Stimulated activated naive CD8-positive, alpha-beta T cell treated with anti-CD3 and anti-CD28 coated beads, Interleukin-15, Interleukin-2, amounts not matched to agents 100 ng/mL and 50 ng/mL, for 24 hours (primary cell): ENCODE data around the gene SMAD6.
"Not testable (repeated sequence)": the region's sequence is repeated elsewhere in the genome, so short reads cannot be mapped to it uniquely, and the experiment has no call there.

Experiments used
- H3K27ac Mint-ChIP-seq: one replicate; pipeline ENCODE4 v1.8.0; 2021; ENCODE audit warnings: mild to moderate bottlenecking, mixed read lengths
- H3K27me3 Mint-ChIP-seq: one replicate; pipeline ENCODE4 v1.8.0; 2021; ENCODE audit warnings: mixed read lengths
- H3K36me3 Mint-ChIP-seq: one replicate; pipeline ENCODE4 v1.8.0; 2021; ENCODE audit warnings: low read depth, mixed read lengths
- H3K4me1 Mint-ChIP-seq: one replicate; pipeline ENCODE4 v1.8.0; 2021; ENCODE audit warnings: low read depth, mixed read lengths
- H3K4me3 Mint-ChIP-seq: one replicate; pipeline ENCODE4 v1.8.0; 2021; ENCODE audit warnings: mild to moderate bottlenecking, mixed read lengths
- H3K9me3 Mint-ChIP-seq: one replicate; pipeline ENCODE4 v1.8.0; 2021; ENCODE audit warnings: mixed read lengths

SMAD6 gene

GRCh38 chr15:66746231-66746605 lies 44.2 kb downstream of the SMAD6 start:
- Mint-ChIP-seq H3K27me3 (peaks cover 4% of the 10 kb centered on the region), H3K9me3 (no peaks in the 10 kb centered on the region), H3K4me3 (no peak overlapping the region), H3K36me3 (no peaks in the 10 kb centered on the region), H3K27ac (no peak overlapping the region), H3K4me1 (no peaks in the 10 kb centered on the region)

GRCh38 chr15:66747223-66747622 lies 45.2 kb downstream of the SMAD6 start:
- H3K27ac Mint-ChIP-seq: no peak overlapping the region
- peaks cover 8% of the 10 kb centered on the region for H3K4me1 Mint-ChIP-seq
- no peaks in the 10 kb centered on the region for H3K9me3 Mint-ChIP-seq
- H3K36me3 Mint-ChIP-seq: no peaks in the 10 kb centered on the region
- H3K27me3 Mint-ChIP-seq: peaks cover 4% of the 10 kb centered on the region
- no peak overlapping the region for H3K4me3 Mint-ChIP-seq

GRCh38 chr15:66747886-66748707 lies 46.1 kb downstream of the SMAD6 start:
- peaks cover 8% of the 10 kb centered on the region for H3K4me1 Mint-ChIP-seq

DNA sequence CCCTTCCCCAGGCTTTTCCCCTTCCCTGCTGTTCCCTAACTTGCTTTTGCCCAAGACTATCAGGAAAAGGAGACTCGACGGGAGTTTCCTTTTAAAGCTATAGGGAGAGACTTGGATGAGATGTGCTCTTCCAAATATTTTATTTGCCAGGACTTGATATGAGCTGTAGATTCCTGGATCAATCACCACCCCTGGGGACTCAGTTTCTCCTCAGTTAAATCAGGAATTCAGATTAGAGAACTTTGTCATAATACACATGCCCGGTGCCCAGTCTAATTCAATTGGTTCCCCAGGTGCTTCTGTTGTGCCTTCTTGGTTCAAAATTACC lies 46.6 kb downstream of the SMAD6 start:
- Mint-ChIP-seq H3K27me3 (peaks cover 4% of the 10 kb centered on the region), H3K4me3 (no peak overlapping the region), H3K9me3 (no peaks in the 10 kb centered on the region), H3K4me1 (peaks cover 8% of the 10 kb centered on the region), H3K36me3 (no peaks in the 10 kb centered on the region), H3K27ac (no peak overlapping the region)

More at GRCh38 chr15:66747886-66748707, 46.1 kb downstream of the SMAD6 start:
- Mint-ChIP-seq H3K9me3 (no peaks in the 10 kb centered on the region), H3K4me3 (no peak overlapping the region), H3K27me3 (peaks cover 4% of the 10 kb centered on the region), H3K36me3 (no peaks in the 10 kb centered on the region), H3K27ac (no peak overlapping the region)

DNA sequence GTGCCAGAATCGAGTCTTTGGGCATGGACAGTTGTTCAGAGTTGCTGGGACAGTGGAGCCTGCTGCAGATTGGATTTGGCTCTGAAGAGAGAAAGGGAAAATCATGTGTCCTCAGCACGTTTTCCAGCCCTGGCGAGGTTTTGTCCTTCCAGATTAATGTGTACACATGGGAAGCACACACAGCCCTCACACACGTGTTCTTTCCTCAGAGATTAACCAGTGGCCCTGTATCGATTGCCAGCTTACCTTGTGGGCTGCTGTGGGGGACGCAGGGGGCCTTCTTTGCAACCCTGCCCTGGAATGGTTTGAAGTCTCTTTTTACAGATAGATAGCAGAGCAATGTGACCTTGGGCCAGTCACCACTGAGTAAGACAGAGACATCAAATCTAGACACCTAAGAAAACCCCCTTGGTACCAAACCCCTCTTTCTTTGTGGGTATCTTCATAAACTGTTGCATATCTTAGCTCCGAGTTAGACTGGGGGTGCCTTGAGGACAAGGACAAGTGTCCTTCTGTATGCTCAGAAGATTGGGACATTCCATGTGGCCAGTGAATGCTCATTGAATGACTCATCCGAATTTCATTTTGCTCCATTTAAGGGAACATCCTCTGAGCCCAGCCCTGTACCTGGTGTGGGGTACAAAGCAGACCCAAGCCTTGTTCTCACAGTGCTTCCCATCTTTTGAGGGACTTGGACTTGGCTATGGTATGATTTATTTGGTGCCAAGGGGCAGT lies 48.0 kb downstream of the SMAD6 start:
- peaks cover under 1% of the 10 kb centered on the region for H3K36me3 Mint-ChIP-seq
- no peak overlapping the region for H3K4me3 Mint-ChIP-seq
- H3K9me3 Mint-ChIP-seq: no peaks in the 10 kb centered on the region
- H3K27ac Mint-ChIP-seq: no peak overlapping the region
- H3K27me3 Mint-ChIP-seq: peaks cover 4% of the 10 kb centered on the region
- peaks cover 8% of the 10 kb centered on the region for H3K4me1 Mint-ChIP-seq

- Mint-ChIP-seq H3K9me3 (no peaks in the 10 kb centered on the region), H3K4me3 (no peak overlapping the region), H3K36me3 (peaks cover 4% of the 10 kb centered on the region), H3K4me1 (peaks cover 8% of the 10 kb centered on the region), H3K27ac (no peak overlapping the region), H3K27me3 (no peaks in the 10 kb centered on the region)
Observed at GRCh38 chr15:66750609-66751008, 48.6 kb downstream of the SMAD6 start.

- peaks cover 8% of the 10 kb centered on the region for H3K4me1 Mint-ChIP-seq
- H3K9me3 Mint-ChIP-seq: no peaks in the 10 kb centered on the region
- peaks cover 4% of the 10 kb centered on the region for H3K36me3 Mint-ChIP-seq
- H3K27me3 Mint-ChIP-seq: no peaks in the 10 kb centered on the region
- no peak overlapping the region for H3K27ac Mint-ChIP-seq
- H3K4me3 Mint-ChIP-seq: no peak overlapping the region
Observed at GRCh38 chr15:66751579-66751978, 49.5 kb downstream of the SMAD6 start.

- Mint-ChIP-seq H3K36me3 (peaks cover 4% of the 10 kb centered on the region), H3K4me1 (peaks cover 8% of the 10 kb centered on the region), H3K27me3 (no peaks in the 10 kb centered on the region), H3K27ac (no peak overlapping the region), H3K9me3 (no peaks in the 10 kb centered on the region), H3K4me3 (no peak overlapping the region)
Observed at GRCh38 chr15:66752078-66752477, 50.0 kb downstream of the SMAD6 start.

GRCh38 chr15:66753687-66754377 lies 51.8 kb downstream of the SMAD6 start:
- Mint-ChIP-seq H3K4me3 (no peak overlapping the region), H3K27ac (no peak overlapping the region), H3K9me3 (no peaks in the 10 kb centered on the region), H3K4me1 (peaks cover 8% of the 10 kb centered on the region), H3K36me3 (peaks cover 4% of the 10 kb centered on the region), H3K27me3 (no peaks in the 10 kb centered on the region)

DNA sequence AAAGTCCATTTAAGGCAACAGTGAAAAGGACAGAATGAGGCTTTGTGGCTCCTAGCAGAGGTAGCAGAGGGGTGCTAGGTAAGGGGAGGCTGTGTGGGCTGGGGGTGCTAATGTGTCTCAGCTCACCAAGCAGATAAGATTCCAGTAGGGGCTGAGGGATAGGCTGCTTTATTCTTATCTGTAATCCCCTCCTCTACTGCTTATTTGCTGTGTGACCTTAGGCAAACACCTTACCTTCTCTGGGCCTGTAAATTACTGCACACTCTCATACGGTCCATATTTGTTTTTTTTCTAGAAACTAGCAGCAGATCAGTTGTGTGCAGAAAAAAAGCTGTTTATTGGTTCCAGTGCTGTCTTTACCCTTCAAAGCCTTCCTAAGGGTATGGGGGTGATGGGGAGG lies 52.8 kb downstream of the SMAD6 start:
- Mint-ChIP-seq H3K4me3 (no peak overlapping the region), H3K4me1 (peaks cover 8% of the 10 kb centered on the region), H3K27ac (no peak overlapping the region), H3K9me3 (no peaks in the 10 kb centered on the region), H3K36me3 (peaks cover 4% of the 10 kb centered on the region), H3K27me3 (no peaks in the 10 kb centered on the region)

DNA sequence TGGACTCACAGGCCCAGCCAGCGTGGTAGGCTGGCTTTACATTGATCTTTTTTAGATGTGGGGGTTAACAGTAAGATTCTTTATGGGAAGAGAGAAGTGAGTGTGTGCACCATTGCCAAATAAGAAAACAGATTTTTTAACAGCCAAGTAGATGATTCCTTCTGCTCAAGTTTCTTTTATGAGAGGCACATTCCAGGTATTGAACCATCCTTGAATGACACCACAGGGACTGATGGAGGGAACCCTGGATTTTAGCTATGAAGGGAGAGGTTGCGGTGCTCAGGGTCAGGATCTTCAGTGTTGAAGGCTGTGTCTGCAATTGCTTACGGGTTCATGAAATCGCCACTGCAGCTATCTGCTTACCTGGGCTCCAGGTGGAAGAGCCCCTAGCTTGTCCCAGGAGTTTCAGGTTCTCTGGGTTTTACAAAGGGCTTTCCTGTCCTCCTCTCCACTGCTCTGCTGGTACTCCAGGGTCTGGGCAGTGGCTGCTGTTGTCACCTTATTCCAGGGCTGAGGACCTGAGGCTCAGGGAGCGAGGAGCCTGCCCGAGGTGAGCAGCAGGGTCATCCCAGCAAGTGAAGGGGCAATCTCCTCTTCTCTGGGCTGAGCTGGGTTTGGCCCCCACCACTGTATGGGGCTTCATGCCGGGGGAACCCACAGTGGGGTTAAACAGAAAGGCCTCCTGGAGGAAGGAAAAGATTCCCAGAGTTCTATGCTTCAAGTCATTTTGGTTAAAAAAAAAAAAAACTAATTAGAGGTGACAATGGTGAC lies 53.4 kb downstream of the SMAD6 start:
- no peak overlapping the region for H3K4me3 Mint-ChIP-seq
- H3K27ac Mint-ChIP-seq: no peak overlapping the region
- H3K36me3 Mint-ChIP-seq: peaks cover 4% of the 10 kb centered on the region
- H3K4me1 Mint-ChIP-seq: peaks cover 8% of the 10 kb centered on the region
- H3K9me3 Mint-ChIP-seq: no peaks in the 10 kb centered on the region
- no peaks in the 10 kb centered on the region for H3K27me3 Mint-ChIP-seq

DNA sequence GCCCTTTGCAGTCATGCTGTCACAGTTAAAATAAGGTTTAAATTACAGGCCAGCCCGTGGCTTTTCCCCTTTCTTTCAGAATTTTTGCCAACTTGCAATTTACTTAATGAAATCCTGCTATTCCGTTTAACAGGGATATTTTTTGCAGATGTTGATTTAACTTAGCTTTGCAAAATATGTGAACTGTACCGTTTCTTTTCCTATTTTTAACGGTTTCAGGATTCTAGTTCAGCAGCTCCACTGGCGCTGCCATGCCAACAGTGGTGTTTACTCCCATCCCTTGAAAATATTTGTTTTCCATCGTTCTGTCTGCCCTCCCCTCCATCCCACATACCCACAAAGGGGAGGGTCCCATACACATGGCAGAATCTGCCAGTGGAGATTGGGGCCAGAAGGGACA lies 54.3 kb downstream of the SMAD6 start:
- Mint-ChIP-seq H3K9me3 (no peaks in the 10 kb centered on the region), H3K4me1 (peaks cover 8% of the 10 kb centered on the region), H3K36me3 (peaks cover 4% of the 10 kb centered on the region), H3K27ac (no peak overlapping the region), H3K4me3 (no peak overlapping the region), H3K27me3 (peaks cover under 1% of the 10 kb centered on the region)

GRCh38 chr15:66757030-66757429 lies 55.0 kb downstream of the SMAD6 start:
- Mint-ChIP-seq H3K27me3 (peaks cover 8% of the 10 kb centered on the region), H3K27ac (no peak overlapping the region), H3K4me1 (peaks cover 2% of the 10 kb centered on the region), H3K4me3 (no peak overlapping the region), H3K9me3 (no peaks in the 10 kb centered on the region), H3K36me3 (peaks cover 4% of the 10 kb centered on the region)

DNA sequence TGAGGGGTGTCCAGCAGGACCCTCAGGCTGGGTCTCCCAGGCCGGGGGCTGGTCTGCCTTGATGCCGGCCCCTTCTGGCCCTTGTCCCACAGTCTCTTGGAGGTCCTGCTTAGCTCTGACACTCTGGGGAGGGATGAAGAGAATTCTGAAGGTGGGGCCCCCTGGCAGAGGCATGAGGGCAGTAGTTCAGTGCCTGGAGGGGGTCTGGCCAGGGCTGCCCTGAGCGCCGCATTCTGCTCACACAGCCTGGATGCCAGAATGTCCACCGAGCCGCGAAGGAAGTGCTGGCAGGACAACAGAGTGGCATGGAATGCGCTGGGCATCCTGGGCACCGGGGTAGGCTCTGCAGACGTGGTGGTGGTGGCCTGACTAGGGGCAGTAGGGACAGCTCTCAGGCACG lies 55.5 kb downstream of the SMAD6 start:
- no peaks in the 10 kb centered on the region for H3K9me3 Mint-ChIP-seq
- no peak overlapping the region for H3K4me3 Mint-ChIP-seq
- peaks cover 13% of the 10 kb centered on the region for H3K27me3 Mint-ChIP-seq
- no peaks in the 10 kb centered on the region for H3K4me1 Mint-ChIP-seq
- H3K27ac Mint-ChIP-seq: no peak overlapping the region
- H3K36me3 Mint-ChIP-seq: peaks cover 4% of the 10 kb centered on the region

DNA sequence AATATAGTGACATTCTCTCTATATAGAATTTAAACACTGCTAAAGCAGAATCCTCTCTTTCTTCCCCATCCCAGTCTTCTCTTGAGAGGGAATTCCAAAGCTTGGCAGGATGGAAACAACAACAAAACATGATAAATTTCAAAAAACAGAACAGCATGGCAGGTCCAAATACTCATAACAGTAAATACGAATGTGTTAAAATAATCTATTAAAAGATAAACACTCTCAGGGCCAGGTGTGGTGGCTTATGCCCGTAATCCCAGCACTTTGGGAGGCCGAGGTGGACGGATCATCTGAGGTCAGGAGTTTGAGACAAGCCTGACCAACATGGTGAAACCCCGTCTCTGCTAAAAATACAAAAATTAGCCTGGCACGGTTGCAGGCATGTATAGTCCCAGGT lies 56.2 kb downstream of the SMAD6 start:
- not testable (repeated sequence) for H3K36me3 Mint-ChIP-seq, H3K4me3 Mint-ChIP-seq, H3K27ac Mint-ChIP-seq, H3K4me1 Mint-ChIP-seq, H3K9me3 Mint-ChIP-seq
- peaks cover 19% of the 10 kb centered on the region for H3K27me3 Mint-ChIP-seq
